Neutrophil (primary cell): Measurements from ENCODE around the gene ANTXRL.

Source experiments
- H3K27ac ChIP-seq: fragments of 200-600 bp; sonication (generic); 2 replicates; pipeline ENCODE4 v1.5.1; 2016; ENCODE audit warnings: mild to moderate bottlenecking, moderate library complexity
- H3K27me3 ChIP-seq: fragments of 200-600 bp; sonication (generic); 2 replicates; pipeline ENCODE4 v1.6.0; 2016; ENCODE audit warnings: mild to moderate bottlenecking
- H3K36me3 ChIP-seq: fragments of 200-600 bp; sonication (generic); 2 replicates; pipeline ENCODE4 v1.5.1; 2017
- H3K4me1 ChIP-seq, 2 experiments: fragments of 200-600 bp in 1 of 2; sonication (generic) in 1 of 2; 1 replicate in 1 of 2; 2 replicates in 1 of 2; pipeline versions ENCODE4 v1.5.1 to v1.6.1; 2013 to 2016; ENCODE audit warnings: low read depth in 1 of 2, low read length in 1 of 2, mild to moderate bottlenecking in 1 of 2, moderate library complexity in 1 of 2; ENCODE audit not compliant: control insufficient read depth in 1 of 2, insufficient read depth in 1 of 2
- H3K4me3 ChIP-seq, 2 experiments: fragments of 200-600 bp in 1 of 2; sonication (generic) in 1 of 2; 1 replicate in 1 of 2; 2 replicates in 1 of 2; pipeline ENCODE4 v1.5.1; 2013 to 2016; ENCODE audit warnings: low read depth in 1 of 2, low read length in 1 of 2, mild to moderate bottlenecking in 1 of 2, moderate library complexity in 1 of 2
- H3K9me3 ChIP-seq: fragments of 200-600 bp; sonication (generic); 2 replicates; pipeline ENCODE4 v1.5.1; 2016
- TF ChIP-seq, protein P1 (sequence below): fragments of 200-600 bp; sonication (generic); IDR thresholded peaks from 2 replicates; pipeline ENCODE4 v1.5.1; 2016; ENCODE audit warnings: antibody characterized with exemption

Gene ANTXRL

DNA sequence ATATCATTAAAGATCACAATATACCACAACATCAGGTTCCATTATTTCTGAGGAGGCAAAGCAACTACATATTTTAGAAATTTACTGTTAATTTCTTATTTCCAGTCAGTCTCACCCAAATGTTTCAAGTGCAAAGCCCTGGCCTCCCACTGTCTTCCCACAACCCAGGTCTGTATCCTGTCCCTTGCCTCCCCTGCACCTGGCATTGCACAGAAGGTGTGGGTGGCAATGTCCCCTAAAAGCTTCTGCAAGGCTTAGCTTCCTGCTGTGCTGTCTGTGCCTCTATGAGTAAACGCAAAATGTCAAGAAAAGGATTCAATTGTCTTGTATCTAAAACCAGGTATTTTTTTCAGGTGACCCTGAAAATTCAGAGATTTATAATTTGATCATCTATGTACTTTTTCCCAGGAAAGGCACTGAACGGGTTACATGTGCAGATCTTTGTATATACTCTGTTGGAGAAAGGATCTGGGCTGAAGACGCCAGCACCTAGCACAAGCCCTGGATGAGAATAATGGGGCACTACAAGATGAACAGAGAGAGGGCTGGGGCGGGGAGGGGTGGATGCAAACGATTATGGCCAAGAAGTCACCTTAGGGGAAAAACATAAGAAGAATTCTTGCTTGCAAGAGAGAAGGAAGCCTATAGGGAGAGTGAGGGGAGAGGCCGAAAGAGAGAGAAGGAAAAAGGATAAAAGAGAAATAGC is 3.1 kb upstream of the ANTXRL start:
- H3K27me3 ChIP-seq, result peaks cover 28% of the 10 kb centered on the region
- no peaks in the 10 kb centered on the region for H3K9me3 ChIP-seq
- H3K4me1 ChIP-seq, result peaks cover 51 to 58% of the 10 kb centered on the region in 2 experiments
- H3K4me3 ChIP-seq, result peak overlapping the region; percentile 78 to 94
- H3K27ac ChIP-seq, result no peak overlapping the region
- TF ChIP-seq, protein P1, sequence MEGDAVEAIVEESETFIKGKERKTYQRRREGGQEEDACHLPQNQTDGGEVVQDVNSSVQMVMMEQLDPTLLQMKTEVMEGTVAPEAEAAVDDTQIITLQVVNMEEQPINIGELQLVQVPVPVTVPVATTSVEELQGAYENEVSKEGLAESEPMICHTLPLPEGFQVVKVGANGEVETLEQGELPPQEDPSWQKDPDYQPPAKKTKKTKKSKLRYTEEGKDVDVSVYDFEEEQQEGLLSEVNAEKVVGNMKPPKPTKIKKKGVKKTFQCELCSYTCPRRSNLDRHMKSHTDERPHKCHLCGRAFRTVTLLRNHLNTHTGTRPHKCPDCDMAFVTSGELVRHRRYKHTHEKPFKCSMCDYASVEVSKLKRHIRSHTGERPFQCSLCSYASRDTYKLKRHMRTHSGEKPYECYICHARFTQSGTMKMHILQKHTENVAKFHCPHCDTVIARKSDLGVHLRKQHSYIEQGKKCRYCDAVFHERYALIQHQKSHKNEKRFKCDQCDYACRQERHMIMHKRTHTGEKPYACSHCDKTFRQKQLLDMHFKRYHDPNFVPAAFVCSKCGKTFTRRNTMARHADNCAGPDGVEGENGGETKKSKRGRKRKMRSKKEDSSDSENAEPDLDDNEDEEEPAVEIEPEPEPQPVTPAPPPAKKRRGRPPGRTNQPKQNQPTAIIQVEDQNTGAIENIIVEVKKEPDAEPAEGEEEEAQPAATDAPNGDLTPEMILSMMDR, result no peak
- H3K36me3 ChIP-seq, result no peaks in the 10 kb centered on the region

DNA sequence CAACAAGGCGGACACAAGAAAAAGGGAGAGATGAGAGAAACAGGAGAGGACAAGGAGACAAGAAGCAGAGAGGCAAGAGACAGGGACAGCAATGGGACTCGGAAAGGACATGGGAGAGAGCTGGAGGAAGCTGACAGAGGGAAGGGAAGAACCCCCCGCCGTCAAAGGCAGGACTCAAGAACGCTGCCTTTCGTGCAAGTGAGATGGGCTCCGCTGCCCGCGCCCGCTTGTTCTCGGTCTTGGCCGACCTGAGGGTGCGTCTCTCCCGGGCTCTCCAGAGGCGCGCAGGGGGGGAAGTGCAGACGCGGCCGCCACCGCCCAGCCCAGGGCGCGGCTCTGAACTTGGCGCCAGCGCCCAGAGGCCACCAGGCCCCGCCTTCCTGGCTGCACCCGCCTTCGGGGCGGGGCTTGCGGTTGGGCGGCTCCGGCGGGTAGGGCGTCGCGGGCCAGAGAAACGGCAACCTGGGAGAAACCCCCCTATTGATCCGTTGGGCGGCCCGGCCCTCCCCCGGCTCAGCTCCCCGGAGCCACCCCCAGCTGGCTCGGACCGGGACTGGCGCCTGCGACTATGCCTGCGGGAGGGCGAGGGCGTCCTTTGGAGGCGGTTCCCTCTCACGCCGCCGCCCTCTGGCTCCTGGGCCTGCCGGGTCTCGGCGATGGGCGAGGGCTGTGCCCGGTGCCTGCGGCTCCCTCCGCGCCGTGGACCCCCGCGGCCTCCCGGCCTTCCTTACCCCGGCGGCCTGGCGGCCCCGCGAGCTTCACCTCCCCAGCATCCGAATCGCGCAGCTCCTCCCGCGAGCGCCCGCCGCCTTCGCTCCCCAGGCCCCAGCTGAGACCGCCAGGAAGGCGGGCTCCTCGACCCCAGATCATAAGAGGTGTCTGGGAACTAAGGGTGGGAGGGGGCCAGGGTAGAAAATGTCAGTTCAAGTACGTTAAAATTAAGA is 2.2 kb upstream of the ANTXRL start:
- H3K27me3 ChIP-seq, result peaks cover 28% of the 10 kb centered on the region
- no peaks in the 10 kb centered on the region for H3K36me3 ChIP-seq
- peaks cover 54 to 65% of the 10 kb centered on the region in 2 experiments for H3K4me1 ChIP-seq
- TF ChIP-seq, protein P1, result peak; percentile 19
- peak overlapping the region; percentile 78 to 94 for H3K4me3 ChIP-seq
- H3K27ac ChIP-seq, result peak overlapping the region; percentile 83
- no peaks in the 10 kb centered on the region for H3K9me3 ChIP-seq

DNA sequence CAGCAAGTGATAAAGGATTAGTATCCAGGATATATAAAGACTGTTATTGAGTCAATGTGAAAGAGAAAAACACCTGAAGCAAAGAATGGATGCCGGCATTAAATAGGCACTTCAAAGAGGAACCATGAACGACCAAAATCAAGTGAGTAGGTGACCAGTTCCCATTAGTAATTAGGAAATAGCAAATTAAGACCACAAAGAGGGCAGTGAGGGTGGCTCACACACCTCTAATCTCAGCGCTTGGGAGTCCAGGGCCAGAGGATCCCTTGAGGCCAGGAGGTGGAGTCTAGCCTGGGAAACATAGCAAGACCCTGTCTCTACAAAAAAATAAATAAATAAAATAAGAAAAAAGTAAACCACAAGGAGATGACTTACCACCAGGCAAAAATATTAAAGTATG is 1.5 kb upstream of the ANTXRL start:
- H3K27ac ChIP-seq, result peak overlapping the region; percentile 83
- H3K4me1 ChIP-seq, result peaks cover 54 to 65% of the 10 kb centered on the region in 2 experiments
- no peaks in the 10 kb centered on the region for H3K9me3 ChIP-seq
- peak overlapping the region; percentile 78 to 94 for H3K4me3 ChIP-seq
- peaks cover 28% of the 10 kb centered on the region for H3K27me3 ChIP-seq
- TF ChIP-seq, protein P1, result no peak
- H3K36me3 ChIP-seq, result no peaks in the 10 kb centered on the region

DNA sequence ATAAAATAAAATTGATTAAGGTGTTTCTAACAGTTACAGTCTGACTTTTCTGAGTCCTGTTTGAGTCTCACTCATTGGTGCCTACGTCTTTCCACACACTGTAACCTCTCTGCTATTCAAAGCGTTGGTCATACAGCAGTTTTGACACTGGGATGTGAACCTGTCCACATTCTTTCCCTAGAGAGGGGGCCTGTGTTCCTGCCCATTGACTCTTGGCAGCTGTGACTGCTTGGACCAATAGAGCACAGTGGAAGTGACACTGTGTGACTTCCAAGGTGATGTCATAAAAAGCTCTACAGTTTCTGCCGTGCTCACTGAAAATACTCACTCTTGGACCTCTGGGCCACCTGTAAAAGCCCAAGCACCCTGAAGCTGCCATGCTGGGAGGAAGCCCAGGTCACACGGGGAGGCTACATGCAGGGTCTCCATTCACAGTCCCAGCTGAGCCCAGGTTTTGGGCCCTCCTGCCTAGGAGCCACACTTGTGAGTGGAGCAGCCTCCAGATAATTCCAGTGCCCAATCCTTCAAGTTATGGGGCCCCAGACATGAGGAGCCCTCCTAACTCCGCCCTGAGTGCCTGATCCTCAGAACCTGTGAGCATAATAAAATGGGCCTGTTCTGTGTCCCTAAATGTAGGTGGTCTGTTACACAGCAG is 704 bp upstream of the ANTXRL start:
- Histone ChIP-seq H3K36me3 (no peaks in the 10 kb centered on the region), H3K27ac (peak overlapping the region; percentile 60), H3K9me3 (no peaks in the 10 kb centered on the region), H3K4me3 (no peak overlapping the region), H3K27me3 (peaks cover 23% of the 10 kb centered on the region), H3K4me1 (peaks cover 54 to 65% of the 10 kb centered on the region in 2 experiments)
- TF ChIP-seq, protein P1, result no peak

DNA sequence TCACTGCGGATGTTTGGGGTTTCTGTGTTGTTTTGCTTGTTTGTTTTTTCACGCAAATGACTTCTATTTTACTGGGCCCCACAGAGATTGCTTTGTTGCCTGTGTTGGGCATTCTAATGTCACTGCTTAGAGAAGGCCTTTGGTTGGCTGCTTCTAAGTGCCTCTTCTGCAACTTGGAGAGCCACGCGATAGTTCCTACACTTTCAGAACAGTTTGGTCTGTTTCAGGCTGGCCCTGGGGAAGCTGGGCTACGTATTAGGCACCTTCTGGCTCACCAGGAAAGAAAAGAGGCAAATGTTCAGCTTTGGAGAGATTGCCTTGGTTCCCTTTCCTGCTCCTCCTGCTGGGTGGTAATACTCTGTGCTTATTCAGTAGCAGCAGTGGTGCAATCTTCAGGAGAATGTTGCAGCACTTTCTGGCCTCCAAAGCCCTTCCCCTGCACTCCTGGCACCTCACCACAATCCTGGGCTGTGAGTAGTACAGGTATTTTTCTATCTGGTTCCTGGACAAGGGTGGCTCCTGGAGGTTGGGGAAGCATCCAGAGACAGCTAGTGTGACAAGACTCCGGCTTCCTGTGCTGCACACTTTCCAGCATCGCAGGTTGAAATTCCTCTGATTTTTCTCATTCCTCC is 1.2 kb downstream of the ANTXRL start:
- H3K27ac ChIP-seq, result peak overlapping the region; percentile 60
- H3K9me3 ChIP-seq, result no peaks in the 10 kb centered on the region
- H3K4me3 ChIP-seq, result no peak overlapping the region
- peaks cover 7% of the 10 kb centered on the region for H3K27me3 ChIP-seq
- TF ChIP-seq, protein P1, result no peak
- no peaks in the 10 kb centered on the region for H3K36me3 ChIP-seq
- H3K4me1 ChIP-seq, result peaks cover 50 to 58% of the 10 kb centered on the region in 2 experiments
